ENCODE measurements around the gene SLC30A10.
"Not testable (repeated sequence)": the region's sequence is repeated elsewhere in the genome, so short reads cannot be mapped to it uniquely, and the experiment has no call there.

Gene SLC30A10

DNA sequence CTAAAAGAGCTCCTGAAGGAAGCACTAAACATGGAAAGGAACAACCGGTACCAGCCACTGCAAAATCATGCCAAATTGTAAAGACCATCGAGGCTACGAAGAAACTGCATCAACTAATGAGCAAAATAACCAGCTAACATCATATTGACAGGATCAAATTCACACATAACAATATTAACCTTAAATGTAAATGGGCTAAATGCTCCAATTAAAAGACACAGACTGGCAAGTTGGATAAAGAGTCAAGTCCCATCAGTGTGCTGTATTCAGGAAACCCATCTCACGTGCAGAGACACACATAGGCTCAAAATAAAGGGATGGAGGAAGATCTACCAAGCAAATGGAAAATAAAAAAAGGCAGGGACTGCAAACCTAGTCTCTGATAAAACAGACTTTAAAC lies 39.7 kb downstream of the SLC30A10 start:
- not testable (repeated sequence) for H3K27me3 Mint-ChIP-seq; H3K36me3 Mint-ChIP-seq (ENCODE audit: low read depth); DNase-seq; H3K9me3 Mint-ChIP-seq; H3K4me1 Mint-ChIP-seq; ATAC-seq; H3K4me3 Mint-ChIP-seq; H3K27ac Mint-ChIP-seq

GRCh38 chr1:219885680-219886079 lies 42.7 kb downstream of the SLC30A10 start:
- Mint-ChIP-seq H3K36me3 (ENCODE audit: low read depth) (no peaks in the 10 kb centered on the region), H3K9me3 (peaks cover 4% of the 10 kb centered on the region), H3K27ac (no peak overlapping the region), H3K4me1 (no peaks in the 10 kb centered on the region), H3K27me3 (peaks cover 13% of the 10 kb centered on the region), H3K4me3 (no peak overlapping the region)
- ATAC-seq = no peak
- DNase-seq = no peak

- no peak overlapping the region for H3K27ac Mint-ChIP-seq
- no peaks in the 10 kb centered on the region for H3K4me1 Mint-ChIP-seq
- H3K9me3 Mint-ChIP-seq = peaks cover 4% of the 10 kb centered on the region
Measured at GRCh38 chr1:219883400-219884332, 44.7 kb downstream of the SLC30A10 start.

GRCh38 chr1:219882755-219883154 lies 45.6 kb downstream of the SLC30A10 start:
- no peak overlapping the region for H3K27ac Mint-ChIP-seq
- H3K36me3 Mint-ChIP-seq (ENCODE audit: low read depth) = no peaks in the 10 kb centered on the region
- H3K4me3 Mint-ChIP-seq = no peak overlapping the region
- H3K27me3 Mint-ChIP-seq = peaks cover 13% of the 10 kb centered on the region
- no peaks in the 10 kb centered on the region for H3K4me1 Mint-ChIP-seq
- DNase-seq (no peak), ATAC-seq (no peak)
- H3K9me3 Mint-ChIP-seq = peaks cover 4% of the 10 kb centered on the region

More at GRCh38 chr1:219883400-219884332, 44.7 kb downstream of the SLC30A10 start:
- no peak for ATAC-seq
- Mint-ChIP-seq H3K4me3 (no peak overlapping the region), H3K27me3 (peaks cover 13% of the 10 kb centered on the region), H3K36me3 (ENCODE audit: low read depth) (no peaks in the 10 kb centered on the region)
- DNase-seq = no peak

GRCh38 chr1:219882096-219882495 lies 46.3 kb downstream of the SLC30A10 start:
- Mint-ChIP-seq H3K36me3 (ENCODE audit: low read depth) (no peaks in the 10 kb centered on the region), H3K27me3 (peaks cover 13% of the 10 kb centered on the region), H3K4me3 (no peak overlapping the region), H3K9me3 (peaks cover 4% of the 10 kb centered on the region), H3K4me1 (no peaks in the 10 kb centered on the region), H3K27ac (no peak overlapping the region)
- DNase-seq (no peak), ATAC-seq (no peak)

DNA sequence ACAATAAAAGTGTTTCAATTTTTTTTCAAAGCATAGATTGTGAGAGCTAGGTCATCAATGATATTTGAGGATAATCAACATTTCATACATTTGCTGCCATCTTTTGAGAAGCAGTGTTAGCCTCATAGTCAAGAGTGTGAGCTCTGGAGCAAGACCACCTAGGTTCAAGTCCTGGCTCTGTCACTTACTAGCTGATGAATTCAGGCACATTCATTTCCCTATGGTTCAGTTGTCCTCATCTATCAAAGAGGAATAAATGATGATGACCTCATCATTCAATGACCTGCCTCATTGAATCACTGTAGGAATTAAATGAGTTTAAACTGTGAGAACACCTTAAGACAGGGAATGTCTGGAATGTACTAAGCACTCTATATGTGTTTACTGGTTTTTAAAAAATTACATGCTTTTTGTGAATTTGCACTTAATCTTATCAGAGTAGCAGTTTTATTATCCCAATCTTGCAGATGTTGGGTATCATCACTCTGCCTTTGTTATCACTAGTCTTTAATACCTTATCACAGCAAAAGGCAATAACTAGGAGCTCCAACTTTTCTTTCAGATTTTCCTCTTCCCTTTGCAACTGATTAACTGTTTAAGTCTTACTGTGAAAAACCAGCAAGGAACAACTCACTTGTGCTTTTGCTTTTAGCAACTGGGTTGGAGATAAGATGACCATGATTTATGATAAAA lies 47.4 kb downstream of the SLC30A10 start:
- Mint-ChIP-seq H3K27ac (no peak overlapping the region), H3K4me1 (no peaks in the 10 kb centered on the region), H3K27me3 (peaks cover 13% of the 10 kb centered on the region), H3K36me3 (ENCODE audit: low read depth) (no peaks in the 10 kb centered on the region), H3K9me3 (no peaks in the 10 kb centered on the region), H3K4me3 (no peak overlapping the region)
- DNase-seq = no peak
- ATAC-seq = no peak

GRCh38 chr1:219876798-219877209 lies 51.6 kb downstream of the SLC30A10 start:
- Mint-ChIP-seq H3K36me3 (ENCODE audit: low read depth) (no peaks in the 10 kb centered on the region), H3K27me3 (no peaks in the 10 kb centered on the region), H3K9me3 (no peaks in the 10 kb centered on the region), H3K4me1 (no peaks in the 10 kb centered on the region), H3K27ac (no peak overlapping the region), H3K4me3 (no peak overlapping the region)
- DNase-seq = no peak
- no peak for ATAC-seq

GRCh38 chr1:219875860-219876259 lies 52.5 kb downstream of the SLC30A10 start:
- H3K9me3 Mint-ChIP-seq = no peaks in the 10 kb centered on the region
- H3K4me3 Mint-ChIP-seq = no peak overlapping the region
- no peaks in the 10 kb centered on the region for H3K27me3 Mint-ChIP-seq
- no peak for ATAC-seq
- no peaks in the 10 kb centered on the region for H3K4me1 Mint-ChIP-seq
- no peak for DNase-seq
- no peaks in the 10 kb centered on the region for H3K36me3 Mint-ChIP-seq (ENCODE audit: low read depth)
- H3K27ac Mint-ChIP-seq = no peak overlapping the region

- H3K9me3 Mint-ChIP-seq; H3K36me3 Mint-ChIP-seq (ENCODE audit: low read depth); H3K27ac Mint-ChIP-seq; DNase-seq; H3K4me3 Mint-ChIP-seq; ATAC-seq; H3K4me1 Mint-ChIP-seq; H3K27me3 Mint-ChIP-seq: not testable (repeated sequence)
Measured at GRCh38 chr1:219872538-219872937, 55.8 kb downstream of the SLC30A10 start.

GRCh38 chr1:219871427-219872057 lies 56.8 kb downstream of the SLC30A10 start:
- H3K27ac Mint-ChIP-seq = no peak overlapping the region

GRCh38 chr1:219868615-219869014 lies 59.7 kb downstream of the SLC30A10 start:
- H3K4me1 Mint-ChIP-seq; H3K27ac Mint-ChIP-seq; H3K4me3 Mint-ChIP-seq; H3K9me3 Mint-ChIP-seq; ATAC-seq; H3K27me3 Mint-ChIP-seq; H3K36me3 Mint-ChIP-seq (ENCODE audit: low read depth); DNase-seq: not testable (repeated sequence)

More at GRCh38 chr1:219871427-219872057, 56.8 kb downstream of the SLC30A10 start:
- DNase-seq (no peak), ATAC-seq (no peak)
- Mint-ChIP-seq H3K27me3 (no peaks in the 10 kb centered on the region), H3K4me3 (no peak overlapping the region), H3K9me3 (no peaks in the 10 kb centered on the region), H3K36me3 (ENCODE audit: low read depth) (no peaks in the 10 kb centered on the region), H3K4me1 (no peaks in the 10 kb centered on the region)
